Testis (tissue), 3 donors: ENCODE results near the gene NEURL1B. TPM values are rescaled to one million over a fixed set of nuclear protein-coding genes. Genes with fewer than 3 reads are reported as not detected.

Experiments
- DNase-seq: peaks from one replicate; pipeline ENCODE4 v3.0.0-alpha.2; 2019
- H3K27ac ChIP-seq, 2 donors: fragments of 200-600 bp; sonication (generic); one replicate each; pipeline ENCODE4 v1.5.1; 2019
- H3K27me3 ChIP-seq: fragments of 200-600 bp; sonication (generic); one replicate; pipeline ENCODE4 v1.5.1; 2019
- H3K36me3 ChIP-seq: fragments of 200-600 bp; sonication (generic); one replicate; pipeline ENCODE4 v1.5.1; 2017; ENCODE audit warnings: low read depth; ENCODE audit errors: missing control alignments
- H3K4me1 ChIP-seq: fragments of 200-600 bp; sonication (generic); one replicate; pipeline ENCODE4 v1.5.1; 2019
- H3K4me3 ChIP-seq, 2 donors: fragments of 200-600 bp; sonication (generic); one replicate each; pipeline ENCODE4 v1.5.1; 2017 to 2019
- H3K9me3 ChIP-seq: fragments of 200-600 bp; sonication (generic); one replicate; pipeline ENCODE4 v1.5.1; 2017
- POLR2A ChIP-seq: fragments of 450-650 bp; IDR thresholded peaks from one replicate; pipeline ENCODE4 v1.6.1; 2017; ENCODE audit warnings: antibody characterized with exemption, mild to moderate bottlenecking, moderate library complexity
- WGBS, 2 donors: methylation state at CpG; one replicate each; pipeline ENCODE4 v1.1.5; 2018; 5-methylcytosine and 5-hydroxymethylcytosine counted together
- intact Hi-C: fragments of 100-400 bp; cut with DNase I; formaldehyde crosslinking; loops from one replicate; pipeline ENCODE4 v1.15.1; 2023; ENCODE audit warnings: low total_unique reads
- polyA plus RNA-seq: library from polyadenylated mRNA; stranded (reverse); fragments of 350-450 nt; fragmentation: Illumina TruSeq; extraction: RNeasy Lipid Tissue Mini Kit (QIAGEN cat#74804); gene quantifications from one replicate; pipeline ENCODE4 v1.2.3, GENCODE V29; 2014; ENCODE audit warnings: low read depth, low replicate concordance; ENCODE audit not compliant: insufficient read depth
- total RNA-seq, 2 donors: library from RNA; depleted of rRNA; stranded (reverse); fragments of >200 nt; gene quantifications; one replicate each; pipeline ENCODE4 v1.2.3, GENCODE V29; 2016
- TF ChIP-seq, protein P1 (sequence below), 3 experiments: fragments of 450-650 bp in 2 of 3; fragments of 200-600 bp in 1 of 3; sonication (generic) in 1 of 3; IDR thresholded peaks; one replicate each; pipeline ENCODE4 v1.5.1; 2016 to 2019; ENCODE audit warnings: antibody characterized with exemption in 3 of 3, mild to moderate bottlenecking in 2 of 3, moderate library complexity in 1 of 3

Gene NEURL1B
- total and polyA plus RNA-seq, 3 donors from 2014 or later: 15.8 to 18.1 (median 17.1) TPM

DNA sequence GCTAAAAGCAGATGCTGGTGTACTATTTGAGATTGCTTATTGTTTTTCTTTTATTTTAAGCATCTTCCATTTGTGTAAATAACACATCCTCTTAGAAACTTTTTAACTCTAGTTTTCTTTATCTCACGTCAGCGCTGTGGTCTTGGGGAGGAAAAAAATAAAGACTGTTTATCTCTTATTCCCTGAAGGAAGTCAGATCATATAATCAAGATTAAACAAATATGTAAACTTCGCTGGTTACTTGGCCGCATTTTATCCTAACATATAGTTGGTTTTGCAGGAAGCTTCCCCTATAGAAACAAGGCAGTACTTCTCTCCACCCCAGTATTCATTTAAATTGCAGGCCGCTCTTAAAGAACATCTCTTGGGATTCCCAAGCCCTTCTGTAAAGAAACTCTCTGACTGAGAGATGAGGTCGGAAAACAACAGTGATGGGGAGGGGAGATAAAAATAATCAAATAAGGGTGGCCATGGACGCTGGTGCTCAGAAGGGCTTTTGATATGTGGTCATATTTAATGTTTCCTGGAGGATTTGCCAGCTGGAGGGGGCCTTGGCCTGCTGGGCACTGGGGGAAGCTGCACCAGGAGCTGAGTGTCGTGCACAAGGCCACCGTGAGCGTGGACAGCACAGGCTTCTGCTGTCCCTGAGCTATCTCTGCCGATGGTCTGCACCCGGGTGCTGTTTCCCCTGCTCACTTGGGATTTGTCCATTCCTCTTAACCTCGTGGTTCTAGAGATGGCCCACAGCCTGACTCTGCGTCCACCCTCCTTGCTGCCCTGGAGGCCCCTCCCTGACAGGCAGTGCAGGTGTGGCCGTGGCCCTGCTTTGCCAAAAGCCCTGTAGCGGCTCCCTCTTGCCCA is 23.8 kb downstream of the NEURL1B start:
- H3K27me3 ChIP-seq: no peaks in the 10 kb centered on the region
- 68 to 71% methylated on average over 12 to 16 of the region's 16 CpGs for WGBS, 2 donors
- H3K36me3 ChIP-seq: no peaks in the 10 kb centered on the region
- H3K4me1 ChIP-seq: peaks cover 11% of the 10 kb centered on the region
- no peak for DNase-seq
- H3K27ac ChIP-seq: peak overlapping the region in 1 of 2 donors; percentile 24
- no peaks in the 10 kb centered on the region for H3K9me3 ChIP-seq
- H3K4me3 ChIP-seq: no peak overlapping the region
- intact Hi-C loops: no loop called here
- TF ChIP-seq, protein P1, sequence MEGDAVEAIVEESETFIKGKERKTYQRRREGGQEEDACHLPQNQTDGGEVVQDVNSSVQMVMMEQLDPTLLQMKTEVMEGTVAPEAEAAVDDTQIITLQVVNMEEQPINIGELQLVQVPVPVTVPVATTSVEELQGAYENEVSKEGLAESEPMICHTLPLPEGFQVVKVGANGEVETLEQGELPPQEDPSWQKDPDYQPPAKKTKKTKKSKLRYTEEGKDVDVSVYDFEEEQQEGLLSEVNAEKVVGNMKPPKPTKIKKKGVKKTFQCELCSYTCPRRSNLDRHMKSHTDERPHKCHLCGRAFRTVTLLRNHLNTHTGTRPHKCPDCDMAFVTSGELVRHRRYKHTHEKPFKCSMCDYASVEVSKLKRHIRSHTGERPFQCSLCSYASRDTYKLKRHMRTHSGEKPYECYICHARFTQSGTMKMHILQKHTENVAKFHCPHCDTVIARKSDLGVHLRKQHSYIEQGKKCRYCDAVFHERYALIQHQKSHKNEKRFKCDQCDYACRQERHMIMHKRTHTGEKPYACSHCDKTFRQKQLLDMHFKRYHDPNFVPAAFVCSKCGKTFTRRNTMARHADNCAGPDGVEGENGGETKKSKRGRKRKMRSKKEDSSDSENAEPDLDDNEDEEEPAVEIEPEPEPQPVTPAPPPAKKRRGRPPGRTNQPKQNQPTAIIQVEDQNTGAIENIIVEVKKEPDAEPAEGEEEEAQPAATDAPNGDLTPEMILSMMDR (IDR thresholded peaks at IDR 0.05): no peak
- TF ChIP-seq POLR2A: no peak

DNA sequence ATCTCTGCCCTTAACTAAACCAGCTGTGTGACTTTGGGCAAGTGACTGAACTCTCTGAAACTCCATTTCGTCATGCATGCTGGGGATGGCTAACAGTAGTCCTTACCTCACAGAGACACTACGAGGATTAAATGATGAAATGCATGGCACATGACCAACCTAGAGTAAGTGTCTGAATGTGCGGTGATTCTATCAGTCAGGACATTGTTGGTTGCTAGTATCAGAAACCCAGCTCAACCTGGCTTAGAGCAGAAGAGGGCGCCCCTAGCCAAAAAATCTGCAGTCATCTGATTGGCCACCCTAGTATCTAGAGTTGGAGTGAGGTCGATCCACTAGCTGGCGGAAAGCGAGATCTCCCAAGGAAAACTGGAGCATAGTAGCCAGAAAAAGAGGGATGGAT is 25.2 kb downstream of the NEURL1B start:
- TF ChIP-seq POLR2A: no peak
- TF ChIP-seq, protein P1 (IDR thresholded peaks at IDR 0.05): no peak
- no peak overlapping the region for H3K27ac ChIP-seq
- no peak overlapping the region for H3K4me3 ChIP-seq
- no peaks in the 10 kb centered on the region for H3K27me3 ChIP-seq
- H3K36me3 ChIP-seq: no peaks in the 10 kb centered on the region
- H3K9me3 ChIP-seq: no peaks in the 10 kb centered on the region
- WGBS, 2 donors: 77 to 87% methylated on average over 7 of the region's 7 CpGs
- intact Hi-C loops: no loop called here
- H3K4me1 ChIP-seq: peaks cover 3% of the 10 kb centered on the region
- no peak for DNase-seq

- no peak overlapping the region for H3K4me3 ChIP-seq
- no peaks in the 10 kb centered on the region for H3K36me3 ChIP-seq
- TF ChIP-seq POLR2A: no peak
- TF ChIP-seq, protein P1 (IDR thresholded peaks at IDR 0.05): no peak
- no peaks in the 10 kb centered on the region for H3K27me3 ChIP-seq
- intact Hi-C loops: no loop called here
- H3K27ac ChIP-seq: peak overlapping the region; percentile 3 to 27
- peaks cover 3% of the 10 kb centered on the region for H3K4me1 ChIP-seq
- 67 to 76% methylated on average over 7 of the region's 7 CpGs for whole genome bisulfite sequencing, 2 donors
- no peak for DNase-seq
- no peaks in the 10 kb centered on the region for H3K9me3 ChIP-seq
Observed at GRCh38 chr5:172667786-172668593, 26.9 kb downstream of the NEURL1B start.

- Histone ChIP-seq H3K4me1 (peaks cover 3% of the 10 kb centered on the region), H3K36me3 (no peaks in the 10 kb centered on the region), H3K4me3 (no peak overlapping the region), H3K27me3 (no peaks in the 10 kb centered on the region), H3K27ac (peak overlapping the region; percentile 3 to 27), H3K9me3 (no peaks in the 10 kb centered on the region)
- DNase-seq: no peak
- intact Hi-C loops: no loop called here
- WGBS, 2 donors: 50 to 61% methylated on average over 11 of the region's 11 CpGs
- TF ChIP-seq, protein P1 (IDR thresholded peaks at IDR 0.05): no peak
- TF ChIP-seq POLR2A: no peak
Observed at GRCh38 chr5:172668594-172669071, 27.6 kb downstream of the NEURL1B start.
